DOHH2 (cell line): ENCODE data around the gene NPR2.

Source experiments
- EZH2phosphoT487 ChIP-seq: fragments of 200-600 bp; sonication (generic); IDR thresholded peaks from 2 replicates; pipeline ENCODE4 v1.6.1; 2017; ENCODE audit warnings: borderline replicate concordance, mild to moderate bottlenecking, antibody characterized with exemption, low read length, moderate library complexity, mixed read lengths
- TF ChIP-seq, protein P1 (sequence below): fragments of 200-600 bp; sonication (generic); IDR thresholded peaks from one replicate; pipeline ENCODE4 v1.5.1; 2014; ENCODE audit warnings: antibody characterized with exemption, mild to moderate bottlenecking, low read depth, low read length; ENCODE audit not compliant: poor library complexity, severe bottlenecking

DNA sequence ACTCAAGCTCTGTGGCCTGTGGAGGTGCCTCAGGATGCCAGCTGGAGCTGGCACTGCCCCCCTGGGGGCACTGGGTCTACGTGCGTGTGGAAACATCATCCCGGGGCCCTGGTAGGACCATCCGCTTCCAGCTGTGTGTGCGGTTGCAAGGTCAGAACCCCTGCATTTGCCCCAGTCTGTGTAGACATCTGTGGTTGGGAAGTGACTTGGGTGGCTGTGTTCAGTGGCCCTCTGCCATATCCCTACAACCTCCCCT is 50.2 kb downstream of the NPR2 start:
- TF ChIP-seq, protein P1, sequence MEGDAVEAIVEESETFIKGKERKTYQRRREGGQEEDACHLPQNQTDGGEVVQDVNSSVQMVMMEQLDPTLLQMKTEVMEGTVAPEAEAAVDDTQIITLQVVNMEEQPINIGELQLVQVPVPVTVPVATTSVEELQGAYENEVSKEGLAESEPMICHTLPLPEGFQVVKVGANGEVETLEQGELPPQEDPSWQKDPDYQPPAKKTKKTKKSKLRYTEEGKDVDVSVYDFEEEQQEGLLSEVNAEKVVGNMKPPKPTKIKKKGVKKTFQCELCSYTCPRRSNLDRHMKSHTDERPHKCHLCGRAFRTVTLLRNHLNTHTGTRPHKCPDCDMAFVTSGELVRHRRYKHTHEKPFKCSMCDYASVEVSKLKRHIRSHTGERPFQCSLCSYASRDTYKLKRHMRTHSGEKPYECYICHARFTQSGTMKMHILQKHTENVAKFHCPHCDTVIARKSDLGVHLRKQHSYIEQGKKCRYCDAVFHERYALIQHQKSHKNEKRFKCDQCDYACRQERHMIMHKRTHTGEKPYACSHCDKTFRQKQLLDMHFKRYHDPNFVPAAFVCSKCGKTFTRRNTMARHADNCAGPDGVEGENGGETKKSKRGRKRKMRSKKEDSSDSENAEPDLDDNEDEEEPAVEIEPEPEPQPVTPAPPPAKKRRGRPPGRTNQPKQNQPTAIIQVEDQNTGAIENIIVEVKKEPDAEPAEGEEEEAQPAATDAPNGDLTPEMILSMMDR, result no peak
- no peak for TF ChIP-seq EZH2phosphoT487
